Osteocyte (in vitro differentiated cells): ENCODE results near the gene BAIAP3. TPM values are rescaled to one million over a fixed set of nuclear protein-coding genes. Genes with fewer than 3 reads are reported as not detected.

ENCODE experiments used
- DNase-seq: peaks from one replicate; pipeline ENCODE4 v3.0.0; 2021; ENCODE audit warnings: mixed read lengths; ENCODE audit not compliant: unreplicated experiment; ENCODE audit errors: extremely low spot score
- H3K27ac Mint-ChIP-seq: one replicate; pipeline ENCODE4 v1.8.0; 2021; ENCODE audit warnings: mild to moderate bottlenecking, mixed read lengths; ENCODE audit not compliant: unreplicated experiment
- H3K27me3 Mint-ChIP-seq: one replicate; pipeline ENCODE4 v1.8.0; 2021; ENCODE audit warnings: mixed read lengths; ENCODE audit not compliant: unreplicated experiment
- H3K36me3 Mint-ChIP-seq: one replicate; pipeline ENCODE4 v1.8.0; 2021; ENCODE audit warnings: mixed read lengths; ENCODE audit not compliant: unreplicated experiment
- H3K4me1 Mint-ChIP-seq: one replicate; pipeline ENCODE4 v1.8.0; 2021; ENCODE audit warnings: mixed read lengths; ENCODE audit not compliant: unreplicated experiment
- H3K4me3 Mint-ChIP-seq: one replicate; pipeline ENCODE4 v1.8.0; 2021; ENCODE audit warnings: mild to moderate bottlenecking, moderate library complexity, mixed read lengths; ENCODE audit not compliant: unreplicated experiment
- H3K9me3 Mint-ChIP-seq: one replicate; pipeline ENCODE4 v1.8.0; 2021; ENCODE audit warnings: mixed read lengths; ENCODE audit not compliant: unreplicated experiment
- CTCF ChIP-seq: fragments of 200-600 bp; sonication (generic); IDR thresholded peaks from 2 replicates; pipeline ENCODE4 v1.5.0; 2021; ENCODE audit warnings: antibody characterized with exemption, mild to moderate bottlenecking, moderate library complexity
- total RNA-seq: library from RNA; stranded (reverse); gene quantifications from 2 replicates; pipeline ENCODE4 v1.2.1, GENCODE V29; 2021

The BAIAP3 gene
- total RNA-seq, 1 donor from 2014 or later = 0.48 TPM

- Mint-ChIP-seq H3K4me1 (peaks cover 15% of the 10 kb centered on the region), H3K36me3 (peaks cover 2% of the 10 kb centered on the region), H3K4me3 (no peak overlapping the region), H3K9me3 (no peaks in the 10 kb centered on the region), H3K27ac (no peak overlapping the region), H3K27me3 (no peaks in the 10 kb centered on the region)
- no peak for TF ChIP-seq CTCF
- DNase-seq = no peak
Measured at GRCh38 chr16:1374418-1375297, 41.2 kb downstream of the BAIAP3 start.

GRCh38 chr16:1375298-1375640 lies 41.8 kb downstream of the BAIAP3 start:
- no peaks in the 10 kb centered on the region for H3K27me3 Mint-ChIP-seq

GRCh38 chr16:1375741-1376410 lies 42.4 kb downstream of the BAIAP3 start:
- Mint-ChIP-seq H3K9me3 (no peaks in the 10 kb centered on the region), H3K36me3 (peaks cover 3% of the 10 kb centered on the region), H3K4me3 (no peak overlapping the region), H3K4me1 (peaks cover 20% of the 10 kb centered on the region), H3K27me3 (no peaks in the 10 kb centered on the region), H3K27ac (no peak overlapping the region)
- DNase-seq = no peak
- no peak for TF ChIP-seq CTCF

More at GRCh38 chr16:1375298-1375640, 41.8 kb downstream of the BAIAP3 start:
- H3K4me3 Mint-ChIP-seq = no peak overlapping the region
- no peak for DNase-seq
- H3K4me1 Mint-ChIP-seq = peaks cover 19% of the 10 kb centered on the region
- H3K9me3 Mint-ChIP-seq = no peaks in the 10 kb centered on the region
- TF ChIP-seq CTCF = no peak
- peaks cover 2% of the 10 kb centered on the region for H3K36me3 Mint-ChIP-seq
- no peak overlapping the region for H3K27ac Mint-ChIP-seq

GRCh38 chr16:1377406-1378010 lies 44.1 kb downstream of the BAIAP3 start:
- Mint-ChIP-seq H3K4me3 (no peak overlapping the region), H3K4me1 (peaks cover 20% of the 10 kb centered on the region), H3K36me3 (peaks cover 10% of the 10 kb centered on the region), H3K27ac (no peak overlapping the region), H3K27me3 (no peaks in the 10 kb centered on the region), H3K9me3 (no peaks in the 10 kb centered on the region)
- TF ChIP-seq CTCF = no peak
- no peak for DNase-seq
